Measurements from ENCODE around the gene XRCC5. TPM values are rescaled to one million over a fixed set of nuclear protein-coding genes. Genes with fewer than 3 reads are reported as not detected.

XRCC5 gene
- total RNA-seq, 2 donors from 2014 or later = 205 to 244 TPM

GRCh38 chr2:216216951-216217903 lies 108.1 kb downstream of the XRCC5 start:
- no peaks in the 10 kb centered on the region for H3K36me3 ChIP-seq

GRCh38 chr2:216217904-216218260 lies 108.7 kb downstream of the XRCC5 start:
- Histone ChIP-seq H3K4me3 (no peak overlapping the region), H3K27ac (no peak overlapping the region), H3K27me3 (no peaks in the 10 kb centered on the region), H3K9me3 (no peaks in the 10 kb centered on the region), H3K4me1 (no peaks in the 10 kb centered on the region), H3K36me3 (no peaks in the 10 kb centered on the region), H3K9ac (ENCODE audit: low read depth in 2 of 2, low read length in 2 of 2) (no peak overlapping the region)
- no peak for DNase-seq
- intact Hi-C loops (cut with DNase I) = no loop called here
- TF ChIP-seq, protein P1, sequence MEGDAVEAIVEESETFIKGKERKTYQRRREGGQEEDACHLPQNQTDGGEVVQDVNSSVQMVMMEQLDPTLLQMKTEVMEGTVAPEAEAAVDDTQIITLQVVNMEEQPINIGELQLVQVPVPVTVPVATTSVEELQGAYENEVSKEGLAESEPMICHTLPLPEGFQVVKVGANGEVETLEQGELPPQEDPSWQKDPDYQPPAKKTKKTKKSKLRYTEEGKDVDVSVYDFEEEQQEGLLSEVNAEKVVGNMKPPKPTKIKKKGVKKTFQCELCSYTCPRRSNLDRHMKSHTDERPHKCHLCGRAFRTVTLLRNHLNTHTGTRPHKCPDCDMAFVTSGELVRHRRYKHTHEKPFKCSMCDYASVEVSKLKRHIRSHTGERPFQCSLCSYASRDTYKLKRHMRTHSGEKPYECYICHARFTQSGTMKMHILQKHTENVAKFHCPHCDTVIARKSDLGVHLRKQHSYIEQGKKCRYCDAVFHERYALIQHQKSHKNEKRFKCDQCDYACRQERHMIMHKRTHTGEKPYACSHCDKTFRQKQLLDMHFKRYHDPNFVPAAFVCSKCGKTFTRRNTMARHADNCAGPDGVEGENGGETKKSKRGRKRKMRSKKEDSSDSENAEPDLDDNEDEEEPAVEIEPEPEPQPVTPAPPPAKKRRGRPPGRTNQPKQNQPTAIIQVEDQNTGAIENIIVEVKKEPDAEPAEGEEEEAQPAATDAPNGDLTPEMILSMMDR (IDR thresholded peaks at IDR 0.05) = no peak

More at GRCh38 chr2:216216951-216217903, 108.1 kb downstream of the XRCC5 start:
- TF ChIP-seq, protein P1 (IDR thresholded peaks at IDR 0.05) = no peak
- no peak for DNase-seq
- no peak overlapping the region for H3K4me3 ChIP-seq
- no peak overlapping the region for H3K9ac ChIP-seq (ENCODE audit: low read depth in 2 of 2, low read length in 2 of 2)
- H3K9me3 ChIP-seq = no peaks in the 10 kb centered on the region
- H3K27ac ChIP-seq = no peak overlapping the region
- intact Hi-C loops (cut with DNase I) = no loop called here
- no peaks in the 10 kb centered on the region for H3K27me3 ChIP-seq
- H3K4me1 ChIP-seq = no peaks in the 10 kb centered on the region

DNA sequence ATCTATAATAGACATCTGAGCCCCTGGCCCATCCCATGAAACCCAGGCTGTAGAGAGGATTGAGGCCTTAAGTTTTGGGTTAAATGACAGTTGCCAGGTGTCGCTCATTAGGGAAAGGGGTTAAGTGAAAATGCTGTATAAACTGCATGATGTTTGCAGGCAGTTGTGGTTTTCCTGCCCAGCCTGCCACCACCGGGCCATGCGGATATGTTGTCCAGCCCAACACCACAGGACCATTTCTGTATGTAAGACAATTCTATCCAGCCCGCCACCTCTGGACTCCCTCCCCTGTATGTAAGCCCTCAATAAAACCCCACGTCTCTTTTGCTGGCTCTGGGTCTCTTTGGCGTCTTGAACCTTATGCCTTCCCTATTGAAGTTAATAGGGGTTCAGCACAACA lies 110.7 kb downstream of the XRCC5 start:
- H3K27me3 ChIP-seq = no peaks in the 10 kb centered on the region
- no peaks in the 10 kb centered on the region for H3K4me1 ChIP-seq
- H3K9me3 ChIP-seq = no peaks in the 10 kb centered on the region
- intact Hi-C loops (cut with DNase I) = no loop called here
- H3K4me3 ChIP-seq = no peak overlapping the region
- TF ChIP-seq, protein P1 (IDR thresholded peaks at IDR 0.05) = no peak
- DNase-seq = no peak
- H3K9ac ChIP-seq (ENCODE audit: low read depth in 2 of 2, low read length in 2 of 2) = no peak overlapping the region
- no peaks in the 10 kb centered on the region for H3K36me3 ChIP-seq
- no peak overlapping the region for H3K27ac ChIP-seq

GRCh38 chr2:216220976-216221375 lies 111.8 kb downstream of the XRCC5 start:
- H3K27ac ChIP-seq = no peak overlapping the region
- intact Hi-C loops (cut with DNase I) = no loop called here

GRCh38 chr2:216221811-216222210 lies 112.7 kb downstream of the XRCC5 start:
- H3K4me1 ChIP-seq = no peaks in the 10 kb centered on the region
- no peaks in the 10 kb centered on the region for H3K27me3 ChIP-seq
- H3K36me3 ChIP-seq = no peaks in the 10 kb centered on the region
- no peak overlapping the region for H3K4me3 ChIP-seq
- no peak overlapping the region for H3K9ac ChIP-seq (ENCODE audit: low read depth in 2 of 2, low read length in 2 of 2)
- no peak for DNase-seq
- no peaks in the 10 kb centered on the region for H3K9me3 ChIP-seq
- TF ChIP-seq, protein P1 (IDR thresholded peaks at IDR 0.05) = no peak
- no peak overlapping the region for H3K27ac ChIP-seq
- intact Hi-C loops (cut with DNase I) = no loop called here

More at GRCh38 chr2:216220976-216221375, 111.8 kb downstream of the XRCC5 start:
- H3K9me3 ChIP-seq = no peaks in the 10 kb centered on the region
- no peaks in the 10 kb centered on the region for H3K27me3 ChIP-seq
- H3K4me3 ChIP-seq = no peak overlapping the region
- H3K4me1 ChIP-seq = no peaks in the 10 kb centered on the region
- DNase-seq = no peak
- no peaks in the 10 kb centered on the region for H3K36me3 ChIP-seq
- H3K9ac ChIP-seq (ENCODE audit: low read depth in 2 of 2, low read length in 2 of 2) = no peak overlapping the region
- TF ChIP-seq, protein P1 (IDR thresholded peaks at IDR 0.05) = no peak

Data from colonic mucosa (tissue), 4 donors.